A549 (cell line): ENCODE results near the gene PRDM5. TPM values are rescaled to one million over a fixed set of nuclear protein-coding genes. Genes with fewer than 3 reads are reported as not detected.

Experiments
- ATAC-seq, 2 experiments: fragments of 200-7000 bp in 1 of 2; fragments of >200 bp in 1 of 2; cut with Nextera tagmentation in 1 of 2; cut with Tn5 transposase in 1 of 2; 3 replicates each; pipeline versions ENCODE4 v1.8.0 to v1.9.1; 2018 to 2020; ENCODE audit warnings: mild to moderate bottlenecking in 1 of 2, moderate library complexity in 1 of 2
- CTCF ChIA-PET: fragments of 300-600 bp; sonication (Branson Sonifier 250); formaldehyde crosslinking; extraction: SDS; loops from one replicate; lab custom pipeline; 2021; ENCODE audit warnings: antibody characterized with exemption, inconsistent platforms; lab: Yijun Ruan, JAX
- POLR2A ChIA-PET: fragments of 350-600 bp; formaldehyde crosslinking; extraction: SDS; loops from one replicate; lab custom pipeline; 2021; ENCODE audit warnings: antibody characterized with exemption, inconsistent platforms; lab: Yijun Ruan, JAX
- DNase-seq, 2 experiments: peaks; one replicate each; pipeline versions ENCODE4 v3.0.0 to v3.0.0-alpha.2; 2011 to 2016; ENCODE audit warnings: low read depth in 1 of 2, low spot score in 1 of 2
- FAIRE-seq: peaks from 2 replicates; lab custom pipeline; 2011; peaks lifted over from hg19 to GRCh38; lab: Jason Lieb, UNC
- H3K27ac ChIP-seq, 2 experiments: fragments of >200 bp; sonication (Bioruptor Twin); formaldehyde crosslinking; 3 replicates each; pipeline ENCODE4 v1.5.1; 2016 to 2017
- H3K4me1 ChIP-seq: fragments of >200 bp; sonication (Bioruptor Twin); formaldehyde crosslinking; 3 replicates; pipeline ENCODE4 v1.6.1; 2016
- H3K4me2 ChIP-seq: fragments of >200 bp; sonication (Bioruptor Twin); formaldehyde crosslinking; 3 replicates; pipeline ENCODE4 v1.6.1; 2016
- H3K4me3 ChIP-seq: fragments of >200 bp; sonication (Bioruptor Twin); formaldehyde crosslinking; 3 replicates; pipeline ENCODE4 v1.5.1; 2016
- H3K9me3 ChIP-seq: fragments of >200 bp; sonication (Bioruptor Twin); formaldehyde crosslinking; 3 replicates; pipeline ENCODE4 v1.6.1; 2016
- BHLHE40 ChIP-seq: IDR thresholded peaks from 2 replicates; pipeline ENCODE4 v1.6.1; 2012; ENCODE audit warnings: low read depth, low read length, inconsistent platforms
- CBX2 ChIP-seq: fragments of 200-600 bp; sonication (generic); IDR thresholded peaks from 2 replicates; pipeline ENCODE4 v1.6.1; 2016; ENCODE audit warnings: low read depth, mild to moderate bottlenecking, borderline replicate concordance
- CBX8 ChIP-seq: fragments of 200-600 bp; sonication (generic); IDR thresholded peaks from 2 replicates; pipeline ENCODE4 v1.6.1; 2016
- CEBPB ChIP-seq, 2 experiments: fragments of >200 bp in 1 of 2; sonication (Bioruptor Twin) in 1 of 2; formaldehyde crosslinking in 1 of 2; IDR thresholded peaks; 2 replicates each; pipeline ENCODE4 v1.6.1; 2012 to 2016
- CHD4 ChIP-seq: fragments of 200-600 bp; sonication (generic); IDR thresholded peaks from 2 replicates; pipeline ENCODE4 v1.6.1; 2016; ENCODE audit warnings: antibody characterized with exemption, mild to moderate bottlenecking, borderline replicate concordance
- EHF ChIP-seq: fragments of 250-450 bp; sonication (Bioruptor Pico); IDR thresholded peaks from 2 replicates; pipeline ENCODE4 v1.5.0; 2020; ENCODE audit warnings: mild to moderate bottlenecking
- HOXB13 ChIP-seq: fragments of 250-450 bp; sonication (Bioruptor Pico); IDR thresholded peaks from 2 replicates; pipeline ENCODE4 v1.5.0; 2020; ENCODE audit warnings: low read depth, mild to moderate bottlenecking, moderate library complexity
- JUNB ChIP-seq: fragments of >200 bp; sonication (Bioruptor Twin); formaldehyde crosslinking; IDR thresholded peaks from 2 replicates; pipeline ENCODE4 v1.6.1; 2016
- MAFK ChIP-seq: fragments of 450-650 bp; IDR thresholded peaks from 2 replicates; pipeline ENCODE4 v1.6.1; 2014; ENCODE audit not compliant: partially characterized antibody
- MYC ChIP-seq: IDR thresholded peaks from 2 replicates; pipeline ENCODE4 v1.6.1; 2012; ENCODE audit warnings: mild to moderate bottlenecking, inconsistent platforms, low read length, improper control_type of control experiment, borderline replicate concordance
- NFE2L2 ChIP-seq: fragments of 150-350 bp; conservative IDR thresholded peaks from 2 replicates; pipeline ENCODE4 v1.6.1; 2014; ENCODE audit warnings: low read length
- NPAS2 ChIP-seq: fragments of 250-450 bp; sonication (Bioruptor Pico); IDR thresholded peaks from 2 replicates; pipeline ENCODE4 v1.8.0; 2022; ENCODE audit warnings: mild to moderate bottlenecking, moderate library complexity, borderline replicate concordance
- NR3C1 ChIP-seq: fragments of >200 bp; sonication (Bioruptor Twin); formaldehyde crosslinking; IDR thresholded peaks from 3 replicates; pipeline ENCODE4 v1.6.1; 2017
- RAD21 ChIP-seq, 2 experiments: fragments of >200 bp in 1 of 2; sonication (Bioruptor Twin) in 1 of 2; formaldehyde crosslinking in 1 of 2; IDR thresholded peaks in 1 of 2; conservative IDR thresholded peaks in 1 of 2; 2 replicates in 1 of 2; 3 replicates in 1 of 2; pipeline ENCODE4 v1.6.1; 2012 to 2018; ENCODE audit warnings: inconsistent platforms in 1 of 2
- SMC3 ChIP-seq: fragments of >200 bp; sonication (Bioruptor Twin); formaldehyde crosslinking; IDR thresholded peaks from 3 replicates; pipeline ENCODE4 v1.6.1; 2018; ENCODE audit warnings: inconsistent platforms
- SREBF2 ChIP-seq: fragments of 450-650 bp; IDR thresholded peaks from 2 replicates; pipeline ENCODE4 v1.6.1; 2014; ENCODE audit warnings: mild to moderate bottlenecking, moderate library complexity
- TFCP2L1 ChIP-seq: fragments of 250-450 bp; sonication (Bioruptor Pico); IDR thresholded peaks from 2 replicates; pipeline ENCODE4 v1.5.0; 2021; ENCODE audit warnings: mild to moderate bottlenecking
- WGBS: methylation state at CpG from one replicate; pipeline ENCODE4 v1.1.6; 2017; ENCODE audit errors: missing lambda C conversion rate; 5-methylcytosine and 5-hydroxymethylcytosine counted together
- polyA plus RNA-seq, 4 experiments: library from polyadenylated mRNA; depleted of rRNA in 3 of 4; stranded (reverse); fragments of >200 nt; fragmentation: RNase III in 1 of 4; extraction: RNeasy Plus Mini Kit Qiagen cat#74134 plus additional on column Dnase treatment in 1 of 4; gene quantifications; 2 replicates in 3 of 4; 3 replicates in 1 of 4; pipeline ENCODE4 v1.2.3, GENCODE V29; 2011 to 2017
- TF ChIP-seq, protein P1 (sequence below): fragments of >200 bp; sonication (Bioruptor Twin); formaldehyde crosslinking; IDR thresholded peaks from 3 replicates; pipeline ENCODE4 v1.5.1; 2016
- TF ChIP-seq, protein P2 (sequence below): IDR thresholded peaks from 2 replicates; pipeline ENCODE4 v1.6.1; 2012; ENCODE audit warnings: low read depth, borderline replicate concordance
- TF ChIP-seq, protein P3 (sequence below): fragments of 150-350 bp; IDR thresholded peaks from 2 replicates; pipeline ENCODE4 v1.6.1; 2014; ENCODE audit warnings: low read depth, mild to moderate bottlenecking, low read length
- TF ChIP-seq, protein P4 (sequence below): fragments of >200 bp; sonication (Bioruptor Twin); formaldehyde crosslinking; IDR thresholded peaks from 2 replicates; pipeline ENCODE4 v1.6.1; 2016
- TF ChIP-seq, protein P5 (sequence below): fragments of 250-450 bp; sonication (Bioruptor Pico); IDR thresholded peaks from 2 replicates; pipeline ENCODE4 v1.5.0; 2021; ENCODE audit warnings: mild to moderate bottlenecking, moderate library complexity, borderline replicate concordance
- TF ChIP-seq, protein P6 (sequence below): fragments of >200 bp; sonication (Bioruptor Twin); formaldehyde crosslinking; IDR thresholded peaks from 3 replicates; pipeline ENCODE4 v1.6.1; 2016

PRDM5 gene
- polyA plus RNA-seq, 2 of the 4 experiments (the other 2 are of a cell fraction): 6.5 to 12.9 TPM

DNA sequence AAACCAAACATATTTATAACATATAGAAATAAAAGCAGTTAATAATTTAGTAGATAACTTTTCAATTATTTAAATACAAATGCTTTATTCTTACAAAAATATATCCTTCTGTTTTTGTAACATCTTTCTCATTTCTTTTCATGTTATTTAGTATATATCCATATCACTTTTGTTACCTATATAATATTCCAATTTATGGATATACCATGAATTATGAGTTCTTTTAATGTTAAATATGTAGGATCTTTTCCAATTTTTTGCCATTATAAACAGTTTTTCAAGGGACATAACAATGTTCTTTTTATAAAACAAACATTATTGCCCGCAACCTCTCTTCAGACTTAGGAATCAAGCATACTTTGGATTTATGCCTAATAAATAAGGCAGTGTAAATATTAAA lies 151.6 kb downstream of the PRDM5 start:
- POLR2A ChIA-PET: no interaction called here
- CTCF ChIA-PET: no interaction called here
- no peak overlapping the region for H3K4me2 ChIP-seq
- H3K27ac ChIP-seq: no peak overlapping the region
- TF ChIP-seq JUNB (no peak), HOXB13 (CRISPR knock-in tag) (no peak), MYC (no peak), CBX2 (no peak), BHLHE40 (no peak), RAD21 (conservative IDR thresholded peaks at IDR 0.05 in 1 of 2, IDR thresholded peaks at IDR 0.05 in 1 of 2) (no peak), MAFK (no peak), SREBF2 (no peak)
- TF ChIP-seq, protein P1, sequence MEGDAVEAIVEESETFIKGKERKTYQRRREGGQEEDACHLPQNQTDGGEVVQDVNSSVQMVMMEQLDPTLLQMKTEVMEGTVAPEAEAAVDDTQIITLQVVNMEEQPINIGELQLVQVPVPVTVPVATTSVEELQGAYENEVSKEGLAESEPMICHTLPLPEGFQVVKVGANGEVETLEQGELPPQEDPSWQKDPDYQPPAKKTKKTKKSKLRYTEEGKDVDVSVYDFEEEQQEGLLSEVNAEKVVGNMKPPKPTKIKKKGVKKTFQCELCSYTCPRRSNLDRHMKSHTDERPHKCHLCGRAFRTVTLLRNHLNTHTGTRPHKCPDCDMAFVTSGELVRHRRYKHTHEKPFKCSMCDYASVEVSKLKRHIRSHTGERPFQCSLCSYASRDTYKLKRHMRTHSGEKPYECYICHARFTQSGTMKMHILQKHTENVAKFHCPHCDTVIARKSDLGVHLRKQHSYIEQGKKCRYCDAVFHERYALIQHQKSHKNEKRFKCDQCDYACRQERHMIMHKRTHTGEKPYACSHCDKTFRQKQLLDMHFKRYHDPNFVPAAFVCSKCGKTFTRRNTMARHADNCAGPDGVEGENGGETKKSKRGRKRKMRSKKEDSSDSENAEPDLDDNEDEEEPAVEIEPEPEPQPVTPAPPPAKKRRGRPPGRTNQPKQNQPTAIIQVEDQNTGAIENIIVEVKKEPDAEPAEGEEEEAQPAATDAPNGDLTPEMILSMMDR: no peak
- TF ChIP-seq, protein P2, sequence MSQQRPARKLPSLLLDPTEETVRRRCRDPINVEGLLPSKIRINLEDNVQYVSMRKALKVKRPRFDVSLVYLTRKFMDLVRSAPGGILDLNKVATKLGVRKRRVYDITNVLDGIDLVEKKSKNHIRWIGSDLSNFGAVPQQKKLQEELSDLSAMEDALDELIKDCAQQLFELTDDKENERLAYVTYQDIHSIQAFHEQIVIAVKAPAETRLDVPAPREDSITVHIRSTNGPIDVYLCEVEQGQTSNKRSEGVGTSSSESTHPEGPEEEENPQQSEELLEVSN: no peak
- TF ChIP-seq, protein P3, sequence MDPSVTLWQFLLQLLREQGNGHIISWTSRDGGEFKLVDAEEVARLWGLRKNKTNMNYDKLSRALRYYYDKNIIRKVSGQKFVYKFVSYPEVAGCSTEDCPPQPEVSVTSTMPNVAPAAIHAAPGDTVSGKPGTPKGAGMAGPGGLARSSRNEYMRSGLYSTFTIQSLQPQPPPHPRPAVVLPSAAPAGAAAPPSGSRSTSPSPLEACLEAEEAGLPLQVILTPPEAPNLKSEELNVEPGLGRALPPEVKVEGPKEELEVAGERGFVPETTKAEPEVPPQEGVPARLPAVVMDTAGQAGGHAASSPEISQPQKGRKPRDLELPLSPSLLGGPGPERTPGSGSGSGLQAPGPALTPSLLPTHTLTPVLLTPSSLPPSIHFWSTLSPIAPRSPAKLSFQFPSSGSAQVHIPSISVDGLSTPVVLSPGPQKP: no peak
- TF ChIP-seq, protein P4, sequence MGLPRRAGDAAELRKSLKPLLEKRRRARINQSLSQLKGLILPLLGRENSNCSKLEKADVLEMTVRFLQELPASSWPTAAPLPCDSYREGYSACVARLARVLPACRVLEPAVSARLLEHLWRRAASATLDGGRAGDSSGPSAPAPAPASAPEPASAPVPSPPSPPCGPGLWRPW: no peak
- TF ChIP-seq, protein P5, sequence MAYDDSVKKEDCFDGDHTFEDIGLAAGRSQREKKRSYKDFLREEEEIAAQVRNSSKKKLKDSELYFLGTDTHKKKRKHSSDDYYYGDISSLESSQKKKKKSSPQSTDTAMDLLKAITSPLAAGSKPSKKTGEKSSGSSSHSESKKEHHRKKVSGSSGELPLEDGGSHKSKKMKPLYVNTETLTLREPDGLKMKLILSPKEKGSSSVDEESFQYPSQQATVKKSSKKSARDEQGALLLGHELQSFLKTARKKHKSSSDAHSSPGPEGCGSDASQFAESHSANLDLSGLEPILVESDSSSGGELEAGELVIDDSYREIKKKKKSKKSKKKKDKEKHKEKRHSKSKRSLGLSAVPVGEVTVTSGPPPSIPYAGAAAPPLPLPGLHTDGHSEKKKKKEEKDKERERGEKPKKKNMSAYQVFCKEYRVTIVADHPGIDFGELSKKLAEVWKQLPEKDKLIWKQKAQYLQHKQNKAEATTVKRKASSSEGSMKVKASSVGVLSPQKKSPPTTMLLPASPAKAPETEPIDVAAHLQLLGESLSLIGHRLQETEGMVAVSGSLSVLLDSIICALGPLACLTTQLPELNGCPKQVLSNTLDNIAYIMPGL (CRISPR knock-in tag): no peak
- no peak for FAIRE-seq
- ATAC-seq: no peak
- no peak for DNase-seq
- no peaks in the 10 kb centered on the region for H3K4me1 ChIP-seq
- 100% methylated on average over 1 of the region's 1 CpG for WGBS
- no peak overlapping the region for H3K4me3 ChIP-seq
- no peaks in the 10 kb centered on the region for H3K9me3 ChIP-seq

DNA sequence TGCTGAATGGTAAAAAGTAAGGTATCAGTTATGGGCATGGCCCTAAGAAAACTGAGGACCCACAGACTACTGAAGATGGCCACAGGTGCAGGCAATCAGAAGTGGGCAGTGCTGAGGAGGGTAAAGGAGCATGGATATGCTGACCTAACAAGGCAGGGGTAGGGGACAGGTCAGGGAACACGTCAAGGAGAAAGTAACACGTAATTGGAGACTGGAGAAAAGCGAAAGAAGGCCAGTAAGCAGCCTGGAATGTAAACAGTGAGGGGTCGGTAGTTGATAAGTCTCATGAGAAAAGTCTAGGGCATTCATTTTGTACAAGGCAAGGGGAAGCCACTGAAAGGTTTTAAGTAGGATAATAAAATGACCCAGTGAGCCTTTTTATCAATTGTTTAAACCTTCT lies 153.3 kb downstream of the PRDM5 start:
- no peak overlapping the region for H3K4me2 ChIP-seq
- TF ChIP-seq TFCP2L1 (CRISPR knock-in tag) (no peak), MYC (no peak), NR3C1 (no peak), CBX8 (no peak), EHF (CRISPR knock-in tag) (no peak), CHD4 (no peak), NPAS2 (CRISPR knock-in tag) (no peak), HOXB13 (CRISPR knock-in tag) (no peak), CBX2 (no peak), BHLHE40 (no peak), CEBPB (IDR thresholded peaks at IDR 0.05) (no peak), SREBF2 (no peak), NFE2L2 (no peak), SMC3 (no peak)
- TF ChIP-seq, protein P6, sequence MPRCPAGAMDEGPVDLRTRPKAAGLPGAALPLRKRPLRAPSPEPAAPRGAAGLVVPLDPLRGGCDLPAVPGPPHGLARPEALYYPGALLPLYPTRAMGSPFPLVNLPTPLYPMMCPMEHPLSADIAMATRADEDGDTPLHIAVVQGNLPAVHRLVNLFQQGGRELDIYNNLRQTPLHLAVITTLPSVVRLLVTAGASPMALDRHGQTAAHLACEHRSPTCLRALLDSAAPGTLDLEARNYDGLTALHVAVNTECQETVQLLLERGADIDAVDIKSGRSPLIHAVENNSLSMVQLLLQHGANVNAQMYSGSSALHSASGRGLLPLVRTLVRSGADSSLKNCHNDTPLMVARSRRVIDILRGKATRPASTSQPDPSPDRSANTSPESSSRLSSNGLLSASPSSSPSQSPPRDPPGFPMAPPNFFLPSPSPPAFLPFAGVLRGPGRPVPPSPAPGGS: no peak
- TF ChIP-seq, protein P4: no peak
- TF ChIP-seq, protein P5 (CRISPR knock-in tag): no peak
- no peak overlapping the region for H3K27ac ChIP-seq
- ATAC-seq (no peak), FAIRE-seq (no peak), DNase-seq (no peak)
- ChIA-PET CTCF (no interaction called here), POLR2A (no interaction called here)
- no peak overlapping the region for H3K4me3 ChIP-seq
- H3K9me3 ChIP-seq: no peaks in the 10 kb centered on the region
- no peaks in the 10 kb centered on the region for H3K4me1 ChIP-seq
- 59% methylated on average over 4 of the region's 4 CpGs for WGBS
